WTC11 (cell line): Measurements from ENCODE around the gene DPP4. TPM values are rescaled to one million over a fixed set of nuclear protein-coding genes. Genes with fewer than 3 reads are reported as not detected.

Experiments
- ATAC-seq: fragments of 200-7000 bp; cut with Tn5 transposase; 2 replicates; pipeline ENCODE4 v1.10.0; 2021; ENCODE audit warnings: mild to moderate bottlenecking, moderate library complexity
- CTCF ChIA-PET: fragments of 300-600 bp; sonication (Branson Sonifier 250); formaldehyde crosslinking; loops from one replicate; lab custom pipeline; 2021; ENCODE audit warnings: antibody characterized with exemption; lab: Charles Lee
- POLR2A ChIA-PET: fragments of 350-600 bp; sonication (Branson Sonifier 250); formaldehyde crosslinking; loops from one replicate; lab custom pipeline; 2021; ENCODE audit warnings: antibody characterized with exemption; lab: Charles Lee
- DNase-seq: peaks from one replicate; pipeline ENCODE4 v3.0.0; 2021; ENCODE audit warnings: low spot score
- H3K27ac Mint-ChIP-seq: 2 replicates; pipeline ENCODE4 v1.8.0; 2021; ENCODE audit warnings: mixed read lengths
- H3K27me3 Mint-ChIP-seq: 2 replicates; pipeline ENCODE4 v1.8.0; 2021; ENCODE audit warnings: low read depth, mild to moderate bottlenecking, moderate library complexity, mixed read lengths
- H3K36me3 Mint-ChIP-seq: 2 replicates; pipeline ENCODE4 v1.8.0; 2021; ENCODE audit warnings: mixed read lengths
- H3K4me1 Mint-ChIP-seq: 2 replicates; pipeline ENCODE4 v1.8.0; 2022; ENCODE audit warnings: mixed read lengths
- H3K4me3 Mint-ChIP-seq: 2 replicates; pipeline ENCODE4 v1.8.0; 2021; ENCODE audit warnings: mild to moderate bottlenecking, moderate library complexity, mixed read lengths
- H3K9me3 Mint-ChIP-seq: 2 replicates; pipeline ENCODE4 v1.8.0; 2021; ENCODE audit warnings: mixed read lengths
- ATF1 ChIP-seq: sonication (generic); formaldehyde crosslinking; IDR thresholded peaks from 2 replicates; pipeline ENCODE4 v1.8.1; 2023; ENCODE audit warnings: mild to moderate bottlenecking, moderate library complexity, missing genetic modification reagents
- ATF2 ChIP-seq: sonication (generic); formaldehyde crosslinking; IDR thresholded peaks from 2 replicates; pipeline ENCODE4 v1.8.1; 2022; ENCODE audit warnings: low read depth, missing genetic modification reagents, borderline replicate concordance
- CBFB ChIP-seq: sonication (generic); formaldehyde crosslinking; IDR thresholded peaks from 2 replicates; pipeline ENCODE4 v1.8.1; 2022; ENCODE audit warnings: mild to moderate bottlenecking, low read depth, missing genetic modification reagents
- CREM ChIP-seq: sonication (generic); formaldehyde crosslinking; IDR thresholded peaks from 2 replicates; pipeline ENCODE4 v1.8.1; 2022; ENCODE audit warnings: mild to moderate bottlenecking, missing genetic modification reagents, moderate library complexity
- JUN ChIP-seq: sonication (generic); formaldehyde crosslinking; IDR thresholded peaks from 2 replicates; pipeline ENCODE4 v1.8.0; 2023; ENCODE audit warnings: mild to moderate bottlenecking, missing genetic modification reagents
- MXD4 ChIP-seq: fragments of 250-450 bp; sonication (Bioruptor Pico); IDR thresholded peaks from 2 replicates; pipeline ENCODE4 v1.8.0; 2021; ENCODE audit warnings: mild to moderate bottlenecking, moderate library complexity, borderline replicate concordance
- MYBL2 ChIP-seq: sonication (generic); formaldehyde crosslinking; IDR thresholded peaks from 2 replicates; pipeline ENCODE4 v1.8.1; 2023; ENCODE audit warnings: mild to moderate bottlenecking, moderate library complexity, missing genetic modification reagents
- PRRX2 ChIP-seq: fragments of 250-450 bp; sonication (Bioruptor Pico); IDR thresholded peaks from 2 replicates; pipeline ENCODE4 v1.8.0; 2021; ENCODE audit warnings: mild to moderate bottlenecking
- SOX15 ChIP-seq: fragments of 250-450 bp; sonication (Bioruptor Pico); IDR thresholded peaks from 2 replicates; pipeline ENCODE4 v1.9.0; 2021; ENCODE audit warnings: mild to moderate bottlenecking
- TEAD1 ChIP-seq: sonication (generic); formaldehyde crosslinking; IDR thresholded peaks from 2 replicates; pipeline ENCODE4 v1.8.0; 2022; ENCODE audit warnings: mild to moderate bottlenecking, missing genetic modification reagents
- ZNF232 ChIP-seq: sonication (generic); formaldehyde crosslinking; IDR thresholded peaks from 2 replicates; pipeline ENCODE4 v1.8.0; 2022; ENCODE audit warnings: mild to moderate bottlenecking, missing genetic modification reagents
- ZNF317 ChIP-seq: sonication (generic); formaldehyde crosslinking; IDR thresholded peaks from 2 replicates; pipeline ENCODE4 v1.8.1; 2023; ENCODE audit warnings: low read depth, mild to moderate bottlenecking, moderate library complexity, missing genetic modification reagents, borderline replicate concordance
- ZNF416 ChIP-seq: fragments of 250-450 bp; sonication (Bioruptor Pico); IDR thresholded peaks from 2 replicates; pipeline ENCODE4 v1.9.0; 2021; ENCODE audit warnings: mild to moderate bottlenecking, inconsistent platforms
- total RNA-seq: library from RNA; stranded (reverse); gene quantifications from 3 replicates; pipeline ENCODE4 v1.2.3, GENCODE V29; 2021
- TF ChIP-seq, protein P1 (sequence below): sonication (generic); formaldehyde crosslinking; IDR thresholded peaks from 2 replicates; pipeline ENCODE4 v1.8.0; 2022; ENCODE audit warnings: mild to moderate bottlenecking, missing genetic modification reagents
- TF ChIP-seq, protein P2 (sequence below): sonication (generic); formaldehyde crosslinking; IDR thresholded peaks from 2 replicates; pipeline ENCODE4 v1.8.0; 2022; ENCODE audit warnings: mild to moderate bottlenecking, missing genetic modification reagents
- TF ChIP-seq, protein P3 (sequence below): sonication (generic); formaldehyde crosslinking; IDR thresholded peaks from 2 replicates; pipeline ENCODE4 v1.8.0; 2023; ENCODE audit warnings: missing genetic modification reagents, mild to moderate bottlenecking, borderline replicate concordance
- TF ChIP-seq, protein P4 (sequence below): sonication (generic); formaldehyde crosslinking; IDR thresholded peaks from 2 replicates; pipeline ENCODE4 v1.8.1; 2023; ENCODE audit warnings: mild to moderate bottlenecking, missing genetic modification reagents

Gene DPP4
- total RNA-seq, 1 experiment from 2014 or later = 3.6 TPM

DNA sequence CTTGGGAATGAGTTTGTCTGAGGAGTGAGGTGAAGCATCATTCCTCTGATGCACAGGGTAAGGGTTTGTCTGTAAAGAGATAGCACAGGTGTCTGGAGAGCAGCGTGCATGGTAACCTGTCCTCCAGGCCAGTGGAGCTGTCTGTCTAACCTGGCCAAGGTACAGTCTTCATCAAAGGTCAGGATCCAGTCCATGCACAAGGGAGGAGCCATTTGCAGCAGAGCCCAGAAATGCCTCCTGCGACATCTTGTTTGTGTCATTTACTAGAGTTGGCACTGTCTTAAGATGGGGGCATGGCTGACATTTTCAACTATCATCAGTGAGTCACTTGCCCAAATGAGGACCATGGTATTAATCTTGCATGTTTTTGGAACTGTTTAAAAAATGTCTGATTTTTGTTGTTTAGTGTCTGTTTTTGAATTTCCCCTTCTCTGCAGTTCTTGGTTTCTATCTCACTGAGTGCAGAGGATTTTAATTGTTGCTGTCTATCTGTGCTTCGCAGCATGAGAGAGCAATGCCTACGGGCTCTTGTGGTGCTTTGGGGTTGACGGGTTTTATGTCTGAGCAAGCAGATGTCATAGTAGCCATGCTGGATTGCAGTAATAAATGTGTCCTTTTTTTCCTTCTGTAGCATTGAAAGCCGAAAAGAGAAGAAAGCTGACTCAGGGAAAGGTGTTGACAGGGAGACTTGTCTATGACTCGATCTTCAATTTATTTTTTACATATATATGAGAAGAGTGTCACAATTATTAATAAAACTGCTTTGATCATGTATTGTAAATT lies 91.3 kb downstream of the DPP4 start:
- DNase-seq = no peak
- H3K4me1 Mint-ChIP-seq = peaks cover under 1% of the 10 kb centered on the region; the same call in 1 of the 2 replicates
- TF ChIP-seq ATF1 (no peak), MYBL2 (CRISPR knock-in tag) (no peak), CREM (CRISPR knock-in tag) (no peak), MXD4 (CRISPR knock-in tag) (no peak), ZNF416 (CRISPR knock-in tag) (no peak), JUN (CRISPR knock-in tag) (no peak), ATF2 (no peak), PRRX2 (CRISPR knock-in tag) (no peak), SOX15 (no peak), CBFB (CRISPR knock-in tag) (no peak), TEAD1 (no peak), ZNF317 (CRISPR knock-in tag) (no peak), ZNF232 (CRISPR knock-in tag) (no peak)
- TF ChIP-seq, protein P1, sequence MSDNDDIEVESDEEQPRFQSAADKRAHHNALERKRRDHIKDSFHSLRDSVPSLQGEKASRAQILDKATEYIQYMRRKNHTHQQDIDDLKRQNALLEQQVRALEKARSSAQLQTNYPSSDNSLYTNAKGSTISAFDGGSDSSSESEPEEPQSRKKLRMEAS = no peak
- TF ChIP-seq, protein P2, sequence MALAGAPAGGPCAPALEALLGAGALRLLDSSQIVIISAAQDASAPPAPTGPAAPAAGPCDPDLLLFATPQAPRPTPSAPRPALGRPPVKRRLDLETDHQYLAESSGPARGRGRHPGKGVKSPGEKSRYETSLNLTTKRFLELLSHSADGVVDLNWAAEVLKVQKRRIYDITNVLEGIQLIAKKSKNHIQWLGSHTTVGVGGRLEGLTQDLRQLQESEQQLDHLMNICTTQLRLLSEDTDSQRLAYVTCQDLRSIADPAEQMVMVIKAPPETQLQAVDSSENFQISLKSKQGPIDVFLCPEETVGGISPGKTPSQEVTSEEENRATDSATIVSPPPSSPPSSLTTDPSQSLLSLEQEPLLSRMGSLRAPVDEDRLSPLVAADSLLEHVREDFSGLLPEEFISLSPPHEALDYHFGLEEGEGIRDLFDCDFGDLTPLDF = no peak
- TF ChIP-seq, protein P3, sequence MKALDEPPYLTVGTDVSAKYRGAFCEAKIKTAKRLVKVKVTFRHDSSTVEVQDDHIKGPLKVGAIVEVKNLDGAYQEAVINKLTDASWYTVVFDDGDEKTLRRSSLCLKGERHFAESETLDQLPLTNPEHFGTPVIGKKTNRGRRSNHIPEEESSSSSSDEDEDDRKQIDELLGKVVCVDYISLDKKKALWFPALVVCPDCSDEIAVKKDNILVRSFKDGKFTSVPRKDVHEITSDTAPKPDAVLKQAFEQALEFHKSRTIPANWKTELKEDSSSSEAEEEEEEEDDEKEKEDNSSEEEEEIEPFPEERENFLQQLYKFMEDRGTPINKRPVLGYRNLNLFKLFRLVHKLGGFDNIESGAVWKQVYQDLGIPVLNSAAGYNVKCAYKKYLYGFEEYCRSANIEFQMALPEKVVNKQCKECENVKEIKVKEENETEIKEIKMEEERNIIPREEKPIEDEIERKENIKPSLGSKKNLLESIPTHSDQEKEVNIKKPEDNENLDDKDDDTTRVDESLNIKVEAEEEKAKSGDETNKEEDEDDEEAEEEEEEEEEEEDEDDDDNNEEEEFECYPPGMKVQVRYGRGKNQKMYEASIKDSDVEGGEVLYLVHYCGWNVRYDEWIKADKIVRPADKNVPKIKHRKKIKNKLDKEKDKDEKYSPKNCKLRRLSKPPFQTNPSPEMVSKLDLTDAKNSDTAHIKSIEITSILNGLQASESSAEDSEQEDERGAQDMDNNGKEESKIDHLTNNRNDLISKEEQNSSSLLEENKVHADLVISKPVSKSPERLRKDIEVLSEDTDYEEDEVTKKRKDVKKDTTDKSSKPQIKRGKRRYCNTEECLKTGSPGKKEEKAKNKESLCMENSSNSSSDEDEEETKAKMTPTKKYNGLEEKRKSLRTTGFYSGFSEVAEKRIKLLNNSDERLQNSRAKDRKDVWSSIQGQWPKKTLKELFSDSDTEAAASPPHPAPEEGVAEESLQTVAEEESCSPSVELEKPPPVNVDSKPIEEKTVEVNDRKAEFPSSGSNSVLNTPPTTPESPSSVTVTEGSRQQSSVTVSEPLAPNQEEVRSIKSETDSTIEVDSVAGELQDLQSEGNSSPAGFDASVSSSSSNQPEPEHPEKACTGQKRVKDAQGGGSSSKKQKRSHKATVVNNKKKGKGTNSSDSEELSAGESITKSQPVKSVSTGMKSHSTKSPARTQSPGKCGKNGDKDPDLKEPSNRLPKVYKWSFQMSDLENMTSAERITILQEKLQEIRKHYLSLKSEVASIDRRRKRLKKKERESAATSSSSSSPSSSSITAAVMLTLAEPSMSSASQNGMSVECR (CRISPR knock-in tag) = no peak
- TF ChIP-seq, protein P4, sequence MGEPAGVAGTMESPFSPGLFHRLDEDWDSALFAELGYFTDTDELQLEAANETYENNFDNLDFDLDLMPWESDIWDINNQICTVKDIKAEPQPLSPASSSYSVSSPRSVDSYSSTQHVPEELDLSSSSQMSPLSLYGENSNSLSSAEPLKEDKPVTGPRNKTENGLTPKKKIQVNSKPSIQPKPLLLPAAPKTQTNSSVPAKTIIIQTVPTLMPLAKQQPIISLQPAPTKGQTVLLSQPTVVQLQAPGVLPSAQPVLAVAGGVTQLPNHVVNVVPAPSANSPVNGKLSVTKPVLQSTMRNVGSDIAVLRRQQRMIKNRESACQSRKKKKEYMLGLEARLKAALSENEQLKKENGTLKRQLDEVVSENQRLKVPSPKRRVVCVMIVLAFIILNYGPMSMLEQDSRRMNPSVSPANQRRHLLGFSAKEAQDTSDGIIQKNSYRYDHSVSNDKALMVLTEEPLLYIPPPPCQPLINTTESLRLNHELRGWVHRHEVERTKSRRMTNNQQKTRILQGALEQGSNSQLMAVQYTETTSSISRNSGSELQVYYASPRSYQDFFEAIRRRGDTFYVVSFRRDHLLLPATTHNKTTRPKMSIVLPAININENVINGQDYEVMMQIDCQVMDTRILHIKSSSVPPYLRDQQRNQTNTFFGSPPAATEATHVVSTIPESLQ (CRISPR knock-in tag) = no peak
- no peak overlapping the region for H3K27ac Mint-ChIP-seq
- no peaks in the 10 kb centered on the region for H3K27me3 Mint-ChIP-seq
- H3K4me3 Mint-ChIP-seq = no peak overlapping the region
- ChIA-PET CTCF (no interaction called here), POLR2A (no interaction called here)
- H3K36me3 Mint-ChIP-seq = no peaks in the 10 kb centered on the region
- no peak for ATAC-seq
- H3K9me3 Mint-ChIP-seq = no peaks in the 10 kb centered on the region
